Small intestine (tissue), 7 donors: ENCODE data around the gene USP36. TPM values are rescaled to one million over a fixed set of nuclear protein-coding genes. Genes with fewer than 3 reads are reported as not detected.
"Not testable (repeated sequence)": the region's sequence is repeated elsewhere in the genome, so short reads cannot be mapped to it uniquely, and the experiment has no call there.

Experiments
- DNase-seq, 2 donors: peaks; one replicate each; pipeline versions ENCODE4 v3.0.0 to v3.0.0-alpha.2; 2013
- FAIRE-seq: peaks from 2 replicates; lab custom pipeline; 2012; peaks lifted over from hg19 to GRCh38; lab: Jason Lieb, UNC
- H3K27ac ChIP-seq, 3 donors: one replicate each; pipeline ENCODE4 v1.5.1; 2013; ENCODE audit warnings: low read length in 2 of 3, mild to moderate bottlenecking in 2 of 3, control low read depth in 1 of 3, inconsistent platforms in 1 of 3, low read depth in 1 of 3, moderate library complexity in 1 of 3
- H3K27me3 ChIP-seq, 3 donors: one replicate each; pipeline ENCODE4 v1.6.1; 2013; ENCODE audit warnings: low read length in 3 of 3, inconsistent platforms in 1 of 3; ENCODE audit not compliant: control insufficient read depth in 3 of 3, insufficient read depth in 3 of 3
- H3K36me3 ChIP-seq, 3 donors: one replicate each; pipeline ENCODE4 v1.6.1; 2013; ENCODE audit warnings: low read length in 3 of 3, inconsistent platforms in 1 of 3, low read depth in 1 of 3, mild to moderate bottlenecking in 1 of 3, moderate library complexity in 1 of 3; ENCODE audit not compliant: control insufficient read depth in 3 of 3, insufficient read depth in 2 of 3
- H3K4me1 ChIP-seq, 3 donors: one replicate each; pipeline ENCODE4 v1.6.1; 2013; ENCODE audit warnings: low read length in 2 of 3, inconsistent platforms in 1 of 3, low read depth in 1 of 3, mild to moderate bottlenecking in 1 of 3, moderate library complexity in 1 of 3; ENCODE audit not compliant: control insufficient read depth in 3 of 3, insufficient read depth in 2 of 3
- H3K4me3 ChIP-seq, 3 donors: one replicate each; pipeline ENCODE4 v1.5.1; 2013; ENCODE audit warnings: low read length in 3 of 3, control low read depth in 1 of 3, inconsistent platforms in 1 of 3, low read depth in 1 of 3, mild to moderate bottlenecking in 1 of 3, moderate library complexity in 1 of 3
- H3K9me3 ChIP-seq, 2 donors: one replicate each; pipeline ENCODE4 v1.6.1; 2013; ENCODE audit warnings: low read depth in 1 of 2, low read length in 1 of 2; ENCODE audit not compliant: control insufficient read depth in 2 of 2, insufficient read depth in 1 of 2
- WGBS, 3 donors: extraction: QIAGEN DNeasy Blood & Tissue Kit; methylation state at CpG; one replicate each; pipeline ENCODE4 v1.1.7; 2013; 5-methylcytosine and 5-hydroxymethylcytosine counted together
- polyA plus RNA-seq, 4 donors: library from polyadenylated mRNA; stranded (reverse) in 3 of 4; unstranded in 1 of 4; fragments of 200-250 nt in 3 of 4; fragments of 120-200 nt in 1 of 4; gene quantifications; one replicate each; pipeline versions ENCODE4 v1.2.1 to v1.2.3, GENCODE V29; 2013
- donor health status: healthy with polysubstance abuse.
- donor health status: control.
- donor health status: control.
- donor health status: Bipolar disorder and iron deficiency.
- donor health status: healthy.

Gene USP36
- polyA plus RNA-seq, 4 donors = 8.1 to 47.0 (median 19.1) TPM

- H3K27me3 ChIP-seq = no peaks in the 10 kb centered on the region
- H3K4me3 ChIP-seq = no peak overlapping the region
- FAIRE-seq = no peak
- H3K27ac ChIP-seq = peak overlapping the region in 1 of 3 donors; percentile 14
- peaks cover 0 to 8% (median 0%) of the 10 kb centered on the region in 3 donors for H3K36me3 ChIP-seq
- H3K4me1 ChIP-seq = peaks cover 0 to 4% (median 0%) of the 10 kb centered on the region in 3 donors
- WGBS, 3 donors = 88 to 94% (median 90%) methylated on average over 6 of the region's 6 CpGs
- DNase-seq = no peak
- no peaks in the 10 kb centered on the region for H3K9me3 ChIP-seq
Measured at GRCh38 chr17:78784352-78784751, 56.3 kb downstream of the USP36 start.

GRCh38 chr17:78783711-78784324 is 56.8 kb downstream of the USP36 start:
- FAIRE-seq (no peak), DNase-seq (no peak)
- no peaks in the 10 kb centered on the region for H3K9me3 ChIP-seq
- WGBS, 3 donors = 73 to 78% (median 74%) methylated on average over 7 of the region's 7 CpGs
- no peaks in the 10 kb centered on the region for H3K27me3 ChIP-seq
- H3K4me3 ChIP-seq = no peak overlapping the region
- peaks cover 0 to 8% (median 0%) of the 10 kb centered on the region in 3 donors for H3K36me3 ChIP-seq
- H3K4me1 ChIP-seq = peaks cover 0 to 4% (median 0%) of the 10 kb centered on the region in 3 donors
- peak overlapping the region in 1 of 3 donors; percentile 14 for H3K27ac ChIP-seq

DNA sequence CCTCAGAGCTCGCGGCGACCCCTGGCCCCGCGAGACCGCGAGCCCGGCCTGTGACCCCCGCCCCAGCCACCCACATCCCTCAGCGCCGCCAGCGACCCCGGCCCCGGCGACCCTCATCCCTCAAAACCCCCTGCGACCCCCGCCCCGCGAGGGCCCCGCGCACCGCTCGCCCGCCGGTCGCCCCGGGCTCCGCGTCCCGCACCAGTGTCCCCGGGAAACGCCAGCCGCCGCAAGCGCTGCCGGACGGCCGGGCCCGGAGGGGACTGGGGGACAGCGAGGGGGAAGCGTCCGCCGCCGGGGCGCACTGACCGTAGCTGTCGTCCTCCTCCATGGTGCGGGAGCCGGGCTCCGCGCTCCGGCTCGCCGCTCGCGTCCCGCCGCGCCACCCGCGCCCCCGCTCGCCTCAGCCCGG is 58.7 kb downstream of the USP36 start, which contains the start of gene CYTH1:
Gene CYTH1, minus strand, starts transcription at position 381 of the 412 bp plus-strand sequence. Its CDS starts 50 bp downstream, at position 331.
- 0 to 2% (median 1%) methylated on average over 1 to 64 of the region's 64 CpGs for WGBS, 3 donors
- DNase-seq (no peak), FAIRE-seq (no peak)
- H3K36me3 ChIP-seq = peaks cover 0 to 3% (median 0%) of the 10 kb centered on the region in 3 donors
- no peaks in the 10 kb centered on the region for H3K27me3 ChIP-seq
- H3K9me3 ChIP-seq = no peaks in the 10 kb centered on the region
- peak within 1 kb of the TSS; percentile 70 to 99 (median 91) for H3K4me3 ChIP-seq
- H3K27ac ChIP-seq = peak within 1 kb of the TSS; percentile 81 to 97 (median 84)
- H3K4me1 ChIP-seq = peaks cover 0 to 4% (median 0%) of the 10 kb centered on the region in 3 donors

- peak overlapping the region; percentile 60 to 97 (median 62) for H3K27ac ChIP-seq
- peaks cover 0 to 4% (median 0%) of the 10 kb centered on the region in 3 donors for H3K4me1 ChIP-seq
- DNase-seq = peak; percentile 33 to 69
- no peaks in the 10 kb centered on the region for H3K36me3 ChIP-seq
- no peaks in the 10 kb centered on the region for H3K27me3 ChIP-seq
- no peaks in the 10 kb centered on the region for H3K9me3 ChIP-seq
- WGBS, 3 donors = 2 to 6% (median 4%) methylated on average over 39 to 68 of the region's 68 CpGs
- H3K4me3 ChIP-seq = peak overlapping the region; percentile 59 to 99 (median 91)
- no peak for FAIRE-seq
Measured at GRCh38 chr17:78781104-78781892, 59.3 kb downstream of the USP36 start.

- peak overlapping the region in 1 of 3 donors; percentile 12 for H3K4me3 ChIP-seq
- no peaks in the 10 kb centered on the region for H3K27me3 ChIP-seq
- no peaks in the 10 kb centered on the region for H3K36me3 ChIP-seq
- no peaks in the 10 kb centered on the region for H3K9me3 ChIP-seq
- no peak for FAIRE-seq
- H3K27ac ChIP-seq = peak overlapping the region in 2 of 3 donors; percentile 52 to 97
- no peak for DNase-seq
- 56 to 67% (median 59%) methylated on average over 6 of the region's 6 CpGs for WGBS, 3 donors
- peaks cover 0 to 4% (median 0%) of the 10 kb centered on the region in 3 donors for H3K4me1 ChIP-seq
Measured at GRCh38 chr17:78780335-78780734, 60.3 kb downstream of the USP36 start.

DNA sequence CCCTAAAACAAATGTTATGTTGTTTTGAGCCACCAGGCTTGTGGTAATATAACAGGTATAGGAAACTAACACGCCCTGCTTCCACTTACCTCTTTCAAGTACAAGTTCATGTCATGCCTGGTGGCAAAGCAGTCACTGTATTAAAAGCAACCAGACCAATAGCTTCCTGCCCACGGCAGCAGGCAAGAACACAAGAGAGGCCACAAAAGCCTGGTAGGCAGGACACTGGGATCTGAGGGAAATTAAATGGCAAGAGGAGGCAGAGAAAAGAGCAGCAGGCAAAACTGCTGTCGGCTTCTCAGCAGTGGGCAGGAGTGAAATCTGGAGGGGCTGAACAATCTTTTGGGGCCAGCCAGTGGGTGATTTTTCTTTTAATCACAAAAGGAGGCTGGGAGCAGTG is 60.8 kb downstream of the USP36 start:
- peaks cover 0 to 4% (median 0%) of the 10 kb centered on the region in 3 donors for H3K4me1 ChIP-seq
- H3K36me3 ChIP-seq = no peaks in the 10 kb centered on the region
- FAIRE-seq = no peak
- peak in 1 of 2 donors; percentile 63 for DNase-seq
- H3K27me3 ChIP-seq = no peaks in the 10 kb centered on the region
- 28 to 41% (median 37%) methylated on average over 3 of the region's 3 CpGs for WGBS, 3 donors
- H3K27ac ChIP-seq = peak overlapping the region in 2 of 3 donors; percentile 52 to 97
- no peaks in the 10 kb centered on the region for H3K9me3 ChIP-seq
- H3K4me3 ChIP-seq = peak overlapping the region in 1 of 3 donors; percentile 12

DNA sequence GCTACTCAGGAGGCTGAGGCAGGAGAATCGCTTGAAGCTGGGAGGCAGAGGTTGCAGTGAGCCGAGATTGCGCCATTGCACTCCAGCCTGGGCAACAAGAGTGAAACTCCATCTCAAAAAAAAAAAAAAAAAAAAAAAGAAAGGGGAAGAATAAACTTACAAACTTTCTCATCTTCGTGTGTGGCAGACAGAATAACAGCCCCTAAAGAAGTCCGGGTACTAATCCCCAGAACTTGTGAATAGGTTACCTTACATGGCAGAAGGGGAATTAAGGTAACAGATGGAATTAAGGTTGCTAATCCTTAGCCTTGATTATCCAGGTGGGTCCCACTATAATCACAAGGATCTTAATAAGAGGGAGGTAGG is 61.3 kb downstream of the USP36 start:
- not testable (repeated sequence) for H3K4me1 ChIP-seq, H3K36me3 ChIP-seq, H3K27me3 ChIP-seq, DNase-seq, H3K4me3 ChIP-seq, FAIRE-seq, H3K9me3 ChIP-seq
- peak overlapping the region in 1 of 3 donors; percentile 97 for H3K27ac ChIP-seq
- WGBS, 3 donors = 73 to 81% (median 75%) methylated on average over 5 of the region's 5 CpGs

- Histone ChIP-seq H3K4me3 (no peak overlapping the region), H3K36me3 (no peaks in the 10 kb centered on the region), H3K27ac (peak overlapping the region in 1 of 3 donors; percentile 62), H3K27me3 (no peaks in the 10 kb centered on the region), H3K9me3 (no peaks in the 10 kb centered on the region), H3K4me1 (peaks cover 0 to 4% (median 0%) of the 10 kb centered on the region in 3 donors)
- DNase-seq (no peak), FAIRE-seq (no peak)
- WGBS, 3 donors = 78 to 87% (median 83%) methylated on average over 4 of the region's 4 CpGs
Measured at GRCh38 chr17:78777881-78778280, 62.7 kb downstream of the USP36 start.
